K562 (cell line): Measurements from ENCODE around the gene BCAP31. TPM values are rescaled to one million over a fixed set of nuclear protein-coding genes. Genes with fewer than 3 reads are reported as not detected.

ENCODE experiments used
- ATAC-seq: fragments of 200-7000 bp; cut with Tn5 transposase; 3 replicates; pipeline ENCODE4 v1.9.1; 2020; ENCODE audit warnings: moderate library complexity
- BruUV-seq: library from RNA; stranded (reverse); fragments of 400-500 nt; replicated peaks from 2 replicates; lab custom pipeline; 2021; lab: Mats Ljungman, UMichigan
- CTCF ChIA-PET: fragments of 300-600 bp; formaldehyde crosslinking; extraction: SDS; loops from one replicate; lab custom pipeline; 2021; ENCODE audit warnings: low intra/inter-chr PET ratio; lab: Yijun Ruan, JAX
- POLR2A ChIA-PET: fragments of 300-600, 350-650 bp; sonication (Branson Sonifier 250); formaldehyde crosslinking; extraction: SDS; loops from one replicate; lab custom pipeline; 2021; ENCODE audit warnings: antibody characterized with exemption, inconsistent platforms; lab: Yijun Ruan, JAX
- DNase-seq, 4 experiments: peaks; one replicate each; pipeline versions ENCODE4 v3.0.0 to v3.0.0-alpha.2; 2011 to 2018; ENCODE audit warnings: low spot score in 3 of 4, mixed read lengths in 3 of 4; ENCODE audit errors: extremely low read depth in 1 of 4
- FAIRE-seq: peaks from 2 replicates; lab custom pipeline; 2011; peaks lifted over from hg19 to GRCh38; lab: Jason Lieb, UNC
- H2AFZ ChIP-seq: 2 replicates; pipeline ENCODE4 v1.6.0; 2011; ENCODE audit warnings: low read depth, low read length, control low read depth, inconsistent platforms
- H3K27ac ChIP-seq: fragments of 200-600 bp; 3 replicates; pipeline ENCODE4 v1.8.0; 2011; ENCODE audit warnings: low read depth, mild to moderate bottlenecking, control low read depth, inconsistent platforms, low read length, moderate library complexity, mixed read lengths; ENCODE audit errors: extremely low read depth
- H3K27me3 ChIP-seq, 2 experiments: fragments of 300-600 bp in 1 of 2; 2 replicates in 1 of 2; 3 replicates in 1 of 2; pipeline versions ENCODE4 v1.6.0 to v1.8.0; 2011; ENCODE audit warnings: inconsistent platforms in 2 of 2, low read length in 2 of 2, mild to moderate bottlenecking in 1 of 2, mixed read lengths in 1 of 2, moderate library complexity in 1 of 2; ENCODE audit not compliant: control insufficient read depth in 2 of 2, insufficient read depth in 2 of 2
- H3K36me3 ChIP-seq: fragments of 300-600 bp; 3 replicates; pipeline ENCODE4 v1.8.0; 2011; ENCODE audit warnings: mild to moderate bottlenecking, low read length, inconsistent platforms; ENCODE audit not compliant: control insufficient read depth, insufficient read depth
- H3K4me1 ChIP-seq, 2 experiments: fragments of 200-600 bp in 1 of 2; replicated peaks in 1 of 2; 2 replicates in 1 of 2; 3 replicates in 1 of 2; pipeline versions ENCODE4 v1.5.1 to v1.8.0; 2011; ENCODE audit warnings: inconsistent platforms in 2 of 2, low read length in 2 of 2, mild to moderate bottlenecking in 1 of 2, mixed read lengths in 1 of 2, moderate library complexity in 1 of 2; ENCODE audit not compliant: control insufficient read depth in 2 of 2, insufficient read depth in 2 of 2
- H3K4me2 ChIP-seq: 2 replicates; pipeline ENCODE4 v1.6.1; 2011; ENCODE audit warnings: low read length, control low read depth, inconsistent platforms, mixed read lengths; ENCODE audit not compliant: insufficient read depth
- H3K4me3 ChIP-seq: fragments of 200-600 bp; sonication (generic), shearing (Covaris generic); 2 replicates; pipeline ENCODE4 v1.5.1; 2016; ENCODE audit warnings: control low read depth, inconsistent platforms
- H3K79me2 ChIP-seq: fragments of 200-600 bp; 3 replicates; pipeline ENCODE4 v1.8.0; 2011; ENCODE audit warnings: low read length, inconsistent platforms; ENCODE audit not compliant: control insufficient read depth, insufficient read depth
- H3K9ac ChIP-seq, 2 experiments: 2 replicates each; pipeline versions ENCODE4 v1.6.0 to v1.6.1; 2011; ENCODE audit warnings: low read depth in 2 of 2, low read length in 2 of 2, control low read depth in 1 of 2, inconsistent platforms in 1 of 2, mild to moderate bottlenecking in 1 of 2, mixed read lengths in 1 of 2; ENCODE audit not compliant: insufficient read depth in 1 of 2
- H3K9me1 ChIP-seq: one replicate; pipeline ENCODE4 v1.6.0; 2011; ENCODE audit warnings: inconsistent platforms, mild to moderate bottlenecking, low read length, moderate library complexity; ENCODE audit not compliant: control insufficient read depth, insufficient read depth
- H3K9me3 ChIP-seq: replicated peaks from 2 replicates; pipeline ENCODE4 v1.5.1; 2011; ENCODE audit warnings: low read depth, low read length, inconsistent platforms; ENCODE audit not compliant: control insufficient read depth, insufficient read depth
- H4K20me1 ChIP-seq: replicated peaks from 2 replicates; pipeline ENCODE4 v1.6.1; 2011; ENCODE audit warnings: low read length, inconsistent platforms, mixed read lengths; ENCODE audit not compliant: control insufficient read depth, insufficient read depth
- CEBPG ChIP-seq, 3 experiments: fragments of 200-800 bp in 1 of 3; sonication (Bioruptor generic) in 1 of 3; sonication (generic) in 1 of 3; formaldehyde crosslinking in 1 of 3; IDR thresholded peaks in 2 of 3; conservative IDR thresholded peaks in 1 of 3; 2 replicates each; pipeline versions ENCODE4 v1.6.1 to v1.8.0; 2016 to 2022; ENCODE audit warnings: missing compliant biosample characterization in 2 of 3, missing genetic modification characterization in 2 of 3, mild to moderate bottlenecking in 1 of 3, missing genetic modification reagents in 1 of 3
- L3MBTL2 ChIP-seq: fragments of 450-650 bp; IDR thresholded peaks from 2 replicates; pipeline ENCODE4 v1.6.1; 2016; ENCODE audit warnings: mild to moderate bottlenecking, moderate library complexity
- WGBS: fragments of 100-300 bp; shearing (Covaris generic); methylation state at CpG from one replicate; pipeline ENCODE4 v1.1.6; 2016; ENCODE audit warnings: low coverage, mixed read lengths; ENCODE audit not compliant: insufficient coverage; ENCODE audit errors: missing lambda C conversion rate; 5-methylcytosine and 5-hydroxymethylcytosine counted together
- in situ Hi-C: fragments of 300-500 bp; cut with MboI; formaldehyde crosslinking; loops from 4 replicates; pipeline ENCODE4 v1.15.0; 2018; ENCODE audit warnings: inconsistent platforms, mixed read lengths
- intact Hi-C: fragments of 100-400 bp; cut with micrococcal nuclease; formaldehyde crosslinking; loops from 2 replicates; pipeline ENCODE4 v1.14.2; 2022
- polyA plus RNA-seq, 8 experiments: library from polyadenylated mRNA; depleted of rRNA in 4 of 8; stranded (reverse) in 5 of 8; unstranded in 3 of 8; fragments of >200 nt; fragmentation: Nextera tagmentation in 2 of 8; fragmentation: Illumina TruSeq in 1 of 8; extraction: Ambion mirVana in 2 of 8; extraction: Trizol in 1 of 8; gene quantifications; 2 replicates each; pipeline versions ENCODE4 v1.2.1 to v1.2.3, GENCODE V29; 2011 to 2014; ENCODE audit warnings: inconsistent platforms in 1 of 8, missing spikeins in 1 of 8
- total RNA-seq, 7 experiments: library from RNA; depleted of rRNA in 6 of 7; stranded (reverse); fragments of >200 nt in 6 of 7; fragmentation: Illumina TruSeq in 2 of 7; extraction: Trizol in 2 of 7; gene quantifications; 2 replicates each; pipeline versions ENCODE4 v1.2.1 to v1.2.3, GENCODE V29; 2011 to 2021; ENCODE audit warnings: low replicate concordance in 1 of 7
- TF ChIP-seq, protein P1 (sequence below): sonication (generic); IDR thresholded peaks from 2 replicates; pipeline ENCODE4 v1.6.1; 2016

Gene BCAP31
- total and polyA plus RNA-seq, 9 of the 15 experiments (the other 6 are each of a cell fraction or from before 2014, with no cell fraction given) = 156 to 683 (median 188) TPM

DNA sequence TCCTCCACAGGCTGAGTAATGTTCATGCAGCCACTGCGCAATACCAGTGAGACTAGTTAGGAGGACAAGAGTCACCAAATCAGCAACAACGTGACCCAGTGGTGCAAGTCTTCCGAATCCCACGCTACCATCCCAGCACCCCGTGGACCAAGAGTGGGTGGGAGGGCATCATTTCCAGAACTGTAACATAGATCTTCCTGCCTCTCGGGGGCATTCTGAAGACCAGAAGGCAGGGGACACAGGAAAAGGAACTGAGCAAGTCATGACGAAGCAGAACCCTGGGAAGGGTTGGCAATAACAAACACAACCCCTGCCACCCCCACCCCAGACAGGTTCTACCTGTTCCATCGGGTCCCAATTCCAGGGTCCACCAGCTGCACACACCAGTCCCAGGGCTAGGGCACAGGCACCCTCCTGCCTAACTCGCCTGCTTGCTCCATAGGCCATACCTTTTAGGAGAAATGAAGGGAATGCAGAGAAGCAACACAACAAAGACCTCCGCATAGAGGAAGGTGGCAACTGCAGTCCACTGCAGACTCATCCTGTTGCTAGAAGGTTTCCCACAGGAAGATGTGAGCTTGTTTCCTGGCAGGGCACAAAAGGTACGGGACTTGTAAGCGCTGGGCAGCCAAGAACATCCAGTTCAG, 1.4 kb downstream of the BCAP31 start:
- 17% methylated on average over 11 of the region's 12 CpGs for WGBS
- ChIA-PET POLR2A (no interaction called here), CTCF (no interaction called here)
- Histone ChIP-seq H3K9me3 (no peaks in the 10 kb centered on the region), H2AFZ (no peak overlapping the region), H3K27ac (peak overlapping the region; percentile 87), H3K27me3 (no peaks in the 10 kb centered on the region), H3K79me2 (peaks cover 64% of the 10 kb centered on the region), H3K4me3 (peak overlapping the region; percentile 92), H3K9me1 (no peaks in the 10 kb centered on the region), H3K9ac (peak overlapping the region; percentile 91 to 97), H3K36me3 (peaks cover 47% of the 10 kb centered on the region), H3K4me2 (peak overlapping the region; percentile 96), H4K20me1 (peaks cover 10% of the 10 kb centered on the region), H3K4me1 (peaks cover 39 to 49% of the 10 kb centered on the region in 2 experiments)
- BruUV-seq = no TSS peak
- ATAC-seq = no peak
- FAIRE-seq = peak; percentile 60
- TF ChIP-seq CEBPG (CRISPR knock-in tag; IDR thresholded peaks at IDR 0.05) (no peak), CEBPG (tag; conservative IDR thresholded peaks at IDR 0.05 in 1 of 2, IDR thresholded peaks at IDR 0.05 in 1 of 2) (0 out of 4 replicates have a peak, but pooled peaks of 1 of the 2 experiments have one; percentile 12), L3MBTL2 (no peak)
- TF ChIP-seq, protein P1, sequence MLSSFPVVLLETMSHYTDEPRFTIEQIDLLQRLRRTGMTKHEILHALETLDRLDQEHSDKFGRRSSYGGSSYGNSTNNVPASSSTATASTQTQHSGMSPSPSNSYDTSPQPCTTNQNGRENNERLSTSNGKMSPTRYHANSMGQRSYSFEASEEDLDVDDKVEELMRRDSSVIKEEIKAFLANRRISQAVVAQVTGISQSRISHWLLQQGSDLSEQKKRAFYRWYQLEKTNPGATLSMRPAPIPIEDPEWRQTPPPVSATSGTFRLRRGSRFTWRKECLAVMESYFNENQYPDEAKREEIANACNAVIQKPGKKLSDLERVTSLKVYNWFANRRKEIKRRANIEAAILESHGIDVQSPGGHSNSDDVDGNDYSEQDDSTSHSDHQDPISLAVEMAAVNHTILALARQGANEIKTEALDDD = peak; percentile 85
- DNase-seq = no peak
- in situ Hi-C loops (no loop called here), intact Hi-C loops (no loop called here)
